RWPE2 (cell line): Measurements from ENCODE around the gene GMPR.

ENCODE experiments used
- ATAC-seq: fragments of 200-7000 bp; cut with Tn5 transposase; 3 replicates; pipeline ENCODE4 v1.9.1; 2021; ENCODE audit warnings: low read depth
- DNase-seq: peaks from one replicate; pipeline ENCODE4 v3.0.0-alpha.2; 2020; ENCODE audit warnings: low spot score
- H3K27ac ChIP-seq: fragments of 450-650 bp; 2 replicates; pipeline ENCODE4 v1.5.1; 2017; ENCODE audit warnings: mild to moderate bottlenecking; ENCODE audit not compliant: poor library complexity, severe bottlenecking
- H3K27me3 ChIP-seq: fragments of 250-450 bp; sonication (Bioruptor Pico); 2 replicates; pipeline ENCODE4 v1.5.1; 2021; ENCODE audit warnings: mild to moderate bottlenecking, moderate library complexity; ENCODE audit not compliant: insufficient read depth, poor library complexity, severe bottlenecking
- H3K36me3 ChIP-seq: fragments of 250-450 bp; sonication (Bioruptor Pico); 2 replicates; pipeline ENCODE4 v1.5.1; 2020; ENCODE audit warnings: low read depth, mild to moderate bottlenecking, moderate library complexity
- H3K4me1 ChIP-seq: fragments of 250-450 bp; sonication (Bioruptor Pico); 2 replicates; pipeline ENCODE4 v1.5.1; 2021; ENCODE audit warnings: mild to moderate bottlenecking, moderate library complexity; ENCODE audit not compliant: insufficient read depth, poor library complexity, severe bottlenecking
- H3K4me3 ChIP-seq: fragments of 250-450 bp; sonication (Bioruptor Pico); 2 replicates; pipeline ENCODE4 v1.5.1; 2021; ENCODE audit warnings: mild to moderate bottlenecking, moderate library complexity; ENCODE audit not compliant: severe bottlenecking
- H3K9me3 ChIP-seq: fragments of 250-450 bp; sonication (Bioruptor Pico); 2 replicates; pipeline ENCODE4 v1.5.1; 2021; ENCODE audit warnings: mild to moderate bottlenecking, moderate library complexity; ENCODE audit not compliant: severe bottlenecking
- CTCF ChIP-seq: fragments of 450-650 bp; IDR thresholded peaks from one replicate; pipeline ENCODE4 v1.5.1; 2017; ENCODE audit warnings: mild to moderate bottlenecking, moderate library complexity; ENCODE audit not compliant: poor library complexity, severe bottlenecking

The GMPR gene

DNA sequence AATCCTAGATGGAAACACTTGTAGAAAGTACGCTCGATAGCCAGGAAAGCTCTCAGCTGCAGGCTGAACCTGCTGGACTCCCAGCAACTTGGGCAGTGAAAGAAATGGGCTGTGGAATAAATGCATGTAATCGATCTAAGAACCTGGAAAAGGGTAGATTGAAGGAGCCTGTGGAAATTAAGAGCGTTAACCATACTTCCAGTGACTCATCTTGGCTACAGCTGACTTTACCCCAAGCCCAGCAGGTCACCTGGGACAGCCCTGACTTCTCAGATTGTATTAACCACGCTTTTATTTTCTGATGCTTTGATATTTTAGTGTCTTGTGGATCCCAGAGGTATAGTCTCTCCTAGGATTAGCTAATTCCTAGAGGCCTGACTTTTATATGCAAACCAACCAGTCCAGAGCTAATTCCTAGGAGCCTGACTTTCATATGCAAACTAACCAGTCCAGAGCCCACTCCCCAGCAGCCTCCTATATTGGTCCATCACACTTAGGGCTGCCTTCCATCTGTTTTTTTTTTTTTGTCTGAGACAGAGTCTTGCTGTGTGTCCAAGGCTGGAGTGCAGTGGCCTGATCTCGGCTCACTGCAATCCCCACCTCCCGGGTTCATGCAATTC lies 86.3 kb downstream of the GMPR start:
- Histone ChIP-seq H3K4me3 (no peak overlapping the region), H3K36me3 (no peaks in the 10 kb centered on the region), H3K27me3 (no peaks in the 10 kb centered on the region), H3K9me3 (no peaks in the 10 kb centered on the region), H3K27ac (no peak overlapping the region), H3K4me1 (peaks cover 18% of the 10 kb centered on the region)
- ATAC-seq (no peak), DNase-seq (no peak)
- no peak for TF ChIP-seq CTCF

DNA sequence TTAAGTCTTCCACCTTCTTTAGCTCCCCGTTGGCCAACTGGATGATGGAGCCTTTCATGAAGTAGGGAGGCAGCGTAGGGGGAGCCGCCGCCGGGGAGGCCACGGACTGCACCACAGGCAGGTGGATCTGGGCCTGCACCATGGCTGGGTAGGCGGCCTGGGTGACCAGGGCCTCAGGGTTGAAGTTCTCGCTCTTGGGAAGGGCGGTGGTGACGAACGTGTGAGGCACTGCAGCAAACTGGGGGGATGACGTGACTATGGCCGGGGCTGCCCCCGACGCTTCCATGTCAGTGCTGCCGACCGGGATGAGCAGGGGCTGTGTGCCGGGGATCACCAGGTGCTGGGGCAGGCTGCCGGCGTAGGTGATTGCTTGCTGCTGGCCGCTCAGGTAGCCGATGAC lies 88.1 kb downstream of the GMPR start:
- Histone ChIP-seq H3K4me3 (no peak overlapping the region), H3K4me1 (peaks cover 7% of the 10 kb centered on the region), H3K36me3 (no peaks in the 10 kb centered on the region), H3K27ac (no peak overlapping the region), H3K9me3 (no peaks in the 10 kb centered on the region), H3K27me3 (no peaks in the 10 kb centered on the region)
- TF ChIP-seq CTCF = no peak
- DNase-seq = no peak
- no peak for ATAC-seq

- H3K27ac ChIP-seq = no peak overlapping the region
- DNase-seq = no peak
- no peaks in the 10 kb centered on the region for H3K9me3 ChIP-seq
- no peak for ATAC-seq
- peaks cover 10% of the 10 kb centered on the region for H3K4me1 ChIP-seq
- no peaks in the 10 kb centered on the region for H3K36me3 ChIP-seq
- H3K4me3 ChIP-seq = no peak overlapping the region
- no peak for TF ChIP-seq CTCF
- H3K27me3 ChIP-seq = no peaks in the 10 kb centered on the region
These were observed 88.8 kb downstream of the GMPR start for GRCh38 chr6:16326971-16327776.

GRCh38 chr6:16327777-16328325 lies 89.5 kb downstream of the GMPR start:
- H3K4me3 ChIP-seq = no peak overlapping the region
- no peak for DNase-seq
- H3K4me1 ChIP-seq = peaks cover 9% of the 10 kb centered on the region
- no peak overlapping the region for H3K27ac ChIP-seq
- H3K27me3 ChIP-seq = no peaks in the 10 kb centered on the region
- no peaks in the 10 kb centered on the region for H3K9me3 ChIP-seq
- H3K36me3 ChIP-seq = no peaks in the 10 kb centered on the region
- no peak for ATAC-seq
- no peak for TF ChIP-seq CTCF

GRCh38 chr6:16329233-16329632 lies 90.8 kb downstream of the GMPR start:
- H3K27me3 ChIP-seq = no peaks in the 10 kb centered on the region
- no peak overlapping the region for H3K4me3 ChIP-seq
- TF ChIP-seq CTCF = no peak
- no peaks in the 10 kb centered on the region for H3K9me3 ChIP-seq
- ATAC-seq (no peak), DNase-seq (no peak)
- peaks cover 14% of the 10 kb centered on the region for H3K4me1 ChIP-seq
- no peak overlapping the region for H3K27ac ChIP-seq
- no peaks in the 10 kb centered on the region for H3K36me3 ChIP-seq
